Loucy (cell line): ENCODE results near the gene MEF2A.

Experiments used
- EZH2phosphoT487 ChIP-seq: fragments of 200-600 bp; IDR thresholded peaks from 2 replicates; pipeline ENCODE4 v1.6.1; 2018; ENCODE audit warnings: antibody characterized with exemption, mild to moderate bottlenecking, moderate library complexity, borderline replicate concordance
- TF ChIP-seq, protein P1 (sequence below): fragments of 200-600 bp; sonication (generic); conservative IDR thresholded peaks from 2 replicates; pipeline ENCODE4 v1.5.1; 2014; ENCODE audit warnings: mild to moderate bottlenecking, antibody characterized with exemption, low read length

DNA sequence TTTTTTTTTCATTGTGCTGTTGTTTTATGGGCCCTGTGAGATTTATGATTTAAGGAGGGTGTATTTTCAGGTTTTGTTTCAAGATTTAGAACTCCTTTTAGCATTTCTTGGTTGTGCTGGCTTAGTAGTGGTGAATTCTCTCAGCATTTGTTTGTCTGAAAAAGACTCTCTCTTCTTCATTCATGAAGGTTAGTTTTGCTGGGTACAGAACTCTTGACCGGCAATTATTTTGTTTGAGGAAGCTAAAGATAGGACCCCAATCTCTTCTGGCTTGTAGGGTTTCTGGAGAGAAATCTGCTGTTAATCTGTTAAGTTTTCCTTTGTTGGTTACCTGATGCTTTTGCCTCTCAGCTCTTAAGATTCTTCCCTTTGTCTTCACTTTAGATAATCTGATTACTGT is 120.5 kb downstream of the MEF2A start:
- TF ChIP-seq, protein P1, sequence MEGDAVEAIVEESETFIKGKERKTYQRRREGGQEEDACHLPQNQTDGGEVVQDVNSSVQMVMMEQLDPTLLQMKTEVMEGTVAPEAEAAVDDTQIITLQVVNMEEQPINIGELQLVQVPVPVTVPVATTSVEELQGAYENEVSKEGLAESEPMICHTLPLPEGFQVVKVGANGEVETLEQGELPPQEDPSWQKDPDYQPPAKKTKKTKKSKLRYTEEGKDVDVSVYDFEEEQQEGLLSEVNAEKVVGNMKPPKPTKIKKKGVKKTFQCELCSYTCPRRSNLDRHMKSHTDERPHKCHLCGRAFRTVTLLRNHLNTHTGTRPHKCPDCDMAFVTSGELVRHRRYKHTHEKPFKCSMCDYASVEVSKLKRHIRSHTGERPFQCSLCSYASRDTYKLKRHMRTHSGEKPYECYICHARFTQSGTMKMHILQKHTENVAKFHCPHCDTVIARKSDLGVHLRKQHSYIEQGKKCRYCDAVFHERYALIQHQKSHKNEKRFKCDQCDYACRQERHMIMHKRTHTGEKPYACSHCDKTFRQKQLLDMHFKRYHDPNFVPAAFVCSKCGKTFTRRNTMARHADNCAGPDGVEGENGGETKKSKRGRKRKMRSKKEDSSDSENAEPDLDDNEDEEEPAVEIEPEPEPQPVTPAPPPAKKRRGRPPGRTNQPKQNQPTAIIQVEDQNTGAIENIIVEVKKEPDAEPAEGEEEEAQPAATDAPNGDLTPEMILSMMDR = no peak
- TF ChIP-seq EZH2phosphoT487 = no peak
